OCI-LY7 (cell line): ENCODE measurements around the gene NBEAL2.
"Not testable (repeated sequence)": the region's sequence is repeated elsewhere in the genome, so short reads cannot be mapped to it uniquely, and the experiment has no call there.

ENCODE experiments used
- EZH2phosphoT487 ChIP-seq: fragments of 200-600 bp; sonication (generic); IDR thresholded peaks from 2 replicates; pipeline ENCODE4 v1.6.1; 2018; ENCODE audit warnings: low read depth, borderline replicate concordance, mild to moderate bottlenecking, mixed run types, antibody characterized with exemption, low read length, moderate library complexity, mixed read lengths
- TF ChIP-seq, protein P1 (sequence below): fragments of 200-600 bp; sonication (generic); conservative IDR thresholded peaks from 2 replicates; pipeline ENCODE4 v1.5.1; 2014; ENCODE audit warnings: mild to moderate bottlenecking, antibody characterized with exemption, low read length, moderate library complexity, mixed read lengths

DNA sequence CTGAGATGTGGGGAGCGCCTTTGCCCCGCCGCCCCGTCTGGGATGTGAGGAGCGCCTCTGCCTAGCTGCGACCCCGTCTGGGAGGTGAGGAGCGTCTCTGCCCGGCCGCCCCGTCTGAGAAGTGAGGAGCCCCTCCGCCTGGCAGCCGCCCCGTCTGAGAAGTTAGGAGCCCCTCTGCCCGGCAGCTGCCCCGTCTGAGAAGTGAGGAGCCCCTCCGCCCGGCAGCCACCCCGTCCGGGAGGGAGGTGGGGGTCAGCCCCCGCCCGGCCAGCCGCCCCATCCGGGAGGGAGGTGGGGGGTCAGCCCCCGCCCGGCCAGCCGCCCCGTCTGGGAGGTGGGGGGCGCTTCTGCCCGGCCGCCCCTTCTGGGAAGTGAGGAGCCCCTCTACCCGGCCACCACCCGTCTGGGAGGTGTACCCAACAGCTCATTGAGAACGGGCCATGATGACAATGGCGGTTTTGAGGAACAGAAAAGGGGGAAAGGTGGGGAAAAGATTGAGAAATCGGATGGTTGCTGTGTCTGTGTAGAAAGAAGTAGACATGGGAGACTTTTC, 15.4 kb upstream of the NBEAL2 start:
- TF ChIP-seq, protein P1, sequence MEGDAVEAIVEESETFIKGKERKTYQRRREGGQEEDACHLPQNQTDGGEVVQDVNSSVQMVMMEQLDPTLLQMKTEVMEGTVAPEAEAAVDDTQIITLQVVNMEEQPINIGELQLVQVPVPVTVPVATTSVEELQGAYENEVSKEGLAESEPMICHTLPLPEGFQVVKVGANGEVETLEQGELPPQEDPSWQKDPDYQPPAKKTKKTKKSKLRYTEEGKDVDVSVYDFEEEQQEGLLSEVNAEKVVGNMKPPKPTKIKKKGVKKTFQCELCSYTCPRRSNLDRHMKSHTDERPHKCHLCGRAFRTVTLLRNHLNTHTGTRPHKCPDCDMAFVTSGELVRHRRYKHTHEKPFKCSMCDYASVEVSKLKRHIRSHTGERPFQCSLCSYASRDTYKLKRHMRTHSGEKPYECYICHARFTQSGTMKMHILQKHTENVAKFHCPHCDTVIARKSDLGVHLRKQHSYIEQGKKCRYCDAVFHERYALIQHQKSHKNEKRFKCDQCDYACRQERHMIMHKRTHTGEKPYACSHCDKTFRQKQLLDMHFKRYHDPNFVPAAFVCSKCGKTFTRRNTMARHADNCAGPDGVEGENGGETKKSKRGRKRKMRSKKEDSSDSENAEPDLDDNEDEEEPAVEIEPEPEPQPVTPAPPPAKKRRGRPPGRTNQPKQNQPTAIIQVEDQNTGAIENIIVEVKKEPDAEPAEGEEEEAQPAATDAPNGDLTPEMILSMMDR, result not testable (repeated sequence)
- TF ChIP-seq EZH2phosphoT487, result not testable (repeated sequence)
